ENCODE measurements around the gene GTSE1.
A peak's percentile ranks its signal among the peaks of the same experiment; 100 is the strongest.

The GTSE1 gene

DNA sequence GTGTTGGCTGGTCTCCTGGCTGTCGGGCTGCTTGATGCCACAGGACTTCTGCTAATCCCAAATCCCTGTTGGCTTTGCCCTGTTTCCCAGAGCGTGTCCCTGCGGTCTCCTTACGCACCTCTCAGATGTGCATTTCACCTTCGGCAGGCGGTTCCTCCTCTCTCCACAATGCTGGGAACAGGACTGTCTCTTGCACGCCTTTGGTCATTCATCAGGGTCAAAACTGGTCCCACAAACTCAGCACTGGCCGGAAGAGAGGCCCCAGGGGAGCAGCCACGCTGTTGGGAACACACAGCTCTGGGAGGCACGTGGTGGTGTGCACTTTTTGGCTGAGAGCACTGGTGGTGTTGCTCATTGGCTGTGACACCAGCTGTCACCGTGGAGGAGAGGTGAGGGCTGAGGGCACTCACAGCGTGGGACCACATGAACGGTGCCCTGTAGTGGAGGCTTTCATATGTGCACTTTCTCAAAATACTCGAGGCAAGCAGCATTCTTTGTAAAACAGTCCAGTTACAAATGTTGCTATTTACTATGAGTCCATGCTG lies 23.6 kb downstream of the GTSE1 start:
- DNase-seq, result no peak
- Histone ChIP-seq H4K8ac (ENCODE audit: low read length) (no peak overlapping the region), H3K9me3 (ENCODE audit: control insufficient read depth, low read length) (no peaks in the 10 kb centered on the region), H2BK120ac (ENCODE audit: low read depth, low read length) (no peak overlapping the region), H3K36me3 (ENCODE audit: control insufficient read depth in 1 of 2, insufficient read depth in 2 of 2, low read depth in 1 of 2, low read length in 2 of 2) (peaks cover 8 to 36% of the 10 kb centered on the region in 2 experiments), H3K27ac (ENCODE audit: low read length, poor library complexity, severe bottlenecking) (no peak overlapping the region), H2BK5ac (ENCODE audit: low read depth, low read length, poor library complexity, severe bottlenecking) (no peak overlapping the region), H2AFZ (ENCODE audit: low read depth, low read length) (no peak overlapping the region), H3K18ac (ENCODE audit: low read depth in 1 of 2, low read length in 2 of 2) (no peak overlapping the region), H3K23ac (ENCODE audit: low read length in 2 of 2) (no peak overlapping the region), H2BK12ac (ENCODE audit: low read length in 2 of 2) (no peak overlapping the region), H2BK15ac (ENCODE audit: low read depth, poor library complexity, severe bottlenecking) (no peak overlapping the region), H3K27me3 (ENCODE audit: control insufficient read depth in 1 of 2, insufficient read depth in 1 of 2, low read length in 2 of 2) (no peaks in the 10 kb centered on the region), H3K4me3 (ENCODE audit: insufficient read depth in 1 of 2, low read depth in 1 of 2, low read length in 2 of 2) (no peak overlapping the region), H3K4ac (ENCODE audit: low read depth in 1 of 2, low read length in 2 of 2) (no peak overlapping the region), H2AK5ac (ENCODE audit: low read length, severe bottlenecking) (no peak overlapping the region), H3K14ac (ENCODE audit: low read length in 2 of 2) (no peak overlapping the region), H4K91ac (ENCODE audit: low read length) (no peak overlapping the region), H3K9ac (ENCODE audit: low read length) (no peak overlapping the region), H3K4me2 (ENCODE audit: low read length, poor library complexity, severe bottlenecking) (no peak overlapping the region), H3K4me1 (ENCODE audit: control insufficient read depth, insufficient read depth, low read depth, low read length) (no peaks in the 10 kb centered on the region), H3K79me1 (replicated peaks; ENCODE audit: low read length, poor library complexity, severe bottlenecking) (peaks cover 52% of the 10 kb centered on the region)
- 98% methylated on average over 14 of the region's 14 CpGs for WGBS

DNA sequence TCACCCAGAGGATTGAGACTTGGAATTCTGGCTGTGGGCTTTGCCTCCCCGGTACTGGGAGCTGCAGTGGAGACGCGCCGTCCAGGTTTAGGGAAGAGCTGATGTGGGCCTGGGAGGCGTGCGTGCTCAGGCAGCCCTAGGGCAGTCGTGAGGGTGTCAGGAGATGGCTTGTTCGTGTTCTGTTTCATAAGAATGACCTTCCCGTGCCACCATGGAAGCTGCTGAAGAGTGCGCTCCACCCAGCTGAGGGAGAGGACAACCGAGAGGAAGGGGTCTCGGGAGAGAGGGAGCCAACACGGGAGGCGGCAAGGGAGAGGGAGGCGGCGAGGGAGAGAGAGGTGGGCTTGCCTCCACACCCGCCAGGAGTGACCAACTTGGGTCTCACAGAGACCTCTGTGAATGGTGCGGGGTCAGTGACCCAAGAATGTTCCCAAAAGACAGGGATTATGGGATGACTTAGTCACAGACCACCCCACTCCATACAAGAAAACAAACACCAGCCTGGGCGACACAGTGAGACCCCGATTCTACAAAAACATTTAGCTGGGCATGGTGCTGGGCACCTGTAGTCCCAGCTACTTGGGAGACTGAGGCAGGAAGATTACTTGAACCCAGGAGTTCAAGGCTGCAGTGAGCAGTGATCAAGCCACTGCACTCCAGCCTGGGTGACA lies 24.2 kb downstream of the GTSE1 start:
- Histone ChIP-seq H3K9me3 (ENCODE audit: control insufficient read depth, low read length) (no peaks in the 10 kb centered on the region), H3K27me3 (ENCODE audit: control insufficient read depth in 1 of 2, insufficient read depth in 1 of 2, low read length in 2 of 2) (no peaks in the 10 kb centered on the region), H3K79me1 (replicated peaks; ENCODE audit: low read length, poor library complexity, severe bottlenecking) (peaks cover 55% of the 10 kb centered on the region), H2AFZ (ENCODE audit: low read depth, low read length) (no peak overlapping the region), H2BK15ac (ENCODE audit: low read depth, poor library complexity, severe bottlenecking) (no peak overlapping the region), H2BK120ac (ENCODE audit: low read depth, low read length) (no peak overlapping the region), H4K8ac (ENCODE audit: low read length) (no peak overlapping the region), H3K4me2 (ENCODE audit: low read length, poor library complexity, severe bottlenecking) (no peak overlapping the region), H3K14ac (ENCODE audit: low read length in 2 of 2) (no peak overlapping the region), H3K18ac (ENCODE audit: low read depth in 1 of 2, low read length in 2 of 2) (no peak overlapping the region), H3K27ac (ENCODE audit: low read length, poor library complexity, severe bottlenecking) (no peak overlapping the region), H3K4me3 (ENCODE audit: insufficient read depth in 1 of 2, low read depth in 1 of 2, low read length in 2 of 2) (peak overlapping the region in 1 of 2 experiments; percentile 9), H3K4ac (ENCODE audit: low read depth in 1 of 2, low read length in 2 of 2) (no peak overlapping the region), H2AK5ac (ENCODE audit: low read length, severe bottlenecking) (no peak overlapping the region), H3K4me1 (ENCODE audit: control insufficient read depth, insufficient read depth, low read depth, low read length) (no peaks in the 10 kb centered on the region), H2BK5ac (ENCODE audit: low read depth, low read length, poor library complexity, severe bottlenecking) (no peak overlapping the region), H3K23ac (ENCODE audit: low read length in 2 of 2) (no peak overlapping the region), H4K91ac (ENCODE audit: low read length) (no peak overlapping the region), H3K36me3 (ENCODE audit: control insufficient read depth in 1 of 2, insufficient read depth in 2 of 2, low read depth in 1 of 2, low read length in 2 of 2) (peaks cover 8 to 40% of the 10 kb centered on the region in 2 experiments), H2BK12ac (ENCODE audit: low read length in 2 of 2) (no peak overlapping the region), H3K9ac (ENCODE audit: low read length) (no peak overlapping the region)
- no peak for DNase-seq
- 98% methylated on average over 15 of the region's 20 CpGs for WGBS

DNA sequence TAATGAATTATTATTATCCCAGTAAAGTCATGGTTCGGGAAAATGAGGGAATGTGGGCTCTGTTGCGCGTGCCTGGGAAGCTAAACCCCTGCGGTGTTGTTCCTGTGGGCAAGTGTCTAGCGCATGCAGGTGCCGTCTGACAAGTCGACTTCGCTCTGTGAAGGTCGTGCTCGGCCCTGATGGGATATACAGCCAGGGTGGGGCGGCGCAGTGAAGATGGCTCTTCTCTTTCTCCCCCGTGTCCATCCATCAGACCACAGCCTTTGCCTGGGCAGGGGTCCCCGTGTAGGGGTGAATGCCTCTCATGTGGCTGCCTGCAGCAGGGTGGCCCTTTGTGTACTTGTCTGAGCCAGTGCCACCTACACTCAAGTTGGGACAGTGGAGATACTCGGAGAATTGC lies 26.0 kb downstream of the GTSE1 start:
- WGBS, result 99% methylated on average over 15 of the region's 15 CpGs
- Histone ChIP-seq H2AK5ac (ENCODE audit: low read length, severe bottlenecking) (no peak overlapping the region), H3K18ac (ENCODE audit: low read depth in 1 of 2, low read length in 2 of 2) (no peak overlapping the region), H4K91ac (ENCODE audit: low read length) (no peak overlapping the region), H3K4me3 (ENCODE audit: insufficient read depth in 1 of 2, low read depth in 1 of 2, low read length in 2 of 2) (no peak overlapping the region), H3K79me1 (replicated peaks; ENCODE audit: low read length, poor library complexity, severe bottlenecking) (peaks cover 48% of the 10 kb centered on the region), H3K9me3 (ENCODE audit: control insufficient read depth, low read length) (no peaks in the 10 kb centered on the region), H2BK15ac (ENCODE audit: low read depth, poor library complexity, severe bottlenecking) (no peak overlapping the region), H3K4me1 (ENCODE audit: control insufficient read depth, insufficient read depth, low read depth, low read length) (no peaks in the 10 kb centered on the region), H3K9ac (ENCODE audit: low read length) (no peak overlapping the region), H3K23ac (ENCODE audit: low read length in 2 of 2) (no peak overlapping the region), H3K4ac (ENCODE audit: low read depth in 1 of 2, low read length in 2 of 2) (no peak overlapping the region), H3K4me2 (ENCODE audit: low read length, poor library complexity, severe bottlenecking) (no peak overlapping the region), H3K27me3 (ENCODE audit: control insufficient read depth in 1 of 2, insufficient read depth in 1 of 2, low read length in 2 of 2) (no peaks in the 10 kb centered on the region), H3K36me3 (ENCODE audit: control insufficient read depth in 1 of 2, insufficient read depth in 2 of 2, low read depth in 1 of 2, low read length in 2 of 2) (peaks cover 8 to 44% of the 10 kb centered on the region in 2 experiments), H2BK120ac (ENCODE audit: low read depth, low read length) (no peak overlapping the region), H2BK5ac (ENCODE audit: low read depth, low read length, poor library complexity, severe bottlenecking) (no peak overlapping the region), H4K8ac (ENCODE audit: low read length) (no peak overlapping the region), H2BK12ac (ENCODE audit: low read length in 2 of 2) (no peak overlapping the region), H3K27ac (ENCODE audit: low read length, poor library complexity, severe bottlenecking) (no peak overlapping the region), H2AFZ (ENCODE audit: low read depth, low read length) (no peak overlapping the region), H3K14ac (ENCODE audit: low read length in 2 of 2) (no peak overlapping the region)
- no peak for DNase-seq

DNA sequence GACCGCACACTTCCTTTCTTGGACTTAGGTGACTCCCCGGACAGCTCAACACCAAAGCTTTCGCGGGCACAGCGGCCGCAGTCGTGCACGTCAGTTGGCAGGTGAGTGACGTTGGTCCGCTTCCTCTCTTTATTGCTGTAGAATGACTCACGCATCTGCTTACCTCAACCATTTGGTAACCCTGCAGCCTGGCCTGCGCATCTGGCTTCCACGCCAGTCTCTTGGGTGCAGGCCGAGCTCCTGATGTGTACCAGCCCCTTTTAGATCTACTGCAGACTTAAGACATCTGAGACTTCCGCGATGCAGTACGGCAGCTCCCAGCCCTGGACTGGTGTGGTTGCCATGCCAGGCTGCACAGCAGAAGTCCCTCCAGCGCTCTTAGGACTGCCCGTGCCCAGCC lies 26.5 kb downstream of the GTSE1 start:
- H3K9ac ChIP-seq (ENCODE audit: low read length), result no peak overlapping the region
- H3K14ac ChIP-seq (ENCODE audit: low read length in 2 of 2), result no peak overlapping the region
- H2BK5ac ChIP-seq (ENCODE audit: low read depth, low read length, poor library complexity, severe bottlenecking), result no peak overlapping the region
- H4K8ac ChIP-seq (ENCODE audit: low read length), result no peak overlapping the region
- no peak overlapping the region for H2AFZ ChIP-seq (ENCODE audit: low read depth, low read length)
- H2BK120ac ChIP-seq (ENCODE audit: low read depth, low read length), result no peak overlapping the region
- H3K9me3 ChIP-seq (ENCODE audit: control insufficient read depth, low read length), result no peaks in the 10 kb centered on the region
- no peaks in the 10 kb centered on the region for H3K4me1 ChIP-seq (ENCODE audit: control insufficient read depth, insufficient read depth, low read depth, low read length)
- H3K4me3 ChIP-seq (ENCODE audit: insufficient read depth in 1 of 2, low read depth in 1 of 2, low read length in 2 of 2), result no peak overlapping the region
- peaks cover 5 to 44% of the 10 kb centered on the region in 2 experiments for H3K36me3 ChIP-seq (ENCODE audit: control insufficient read depth in 1 of 2, insufficient read depth in 2 of 2, low read depth in 1 of 2, low read length in 2 of 2)
- no peak overlapping the region for H3K27ac ChIP-seq (ENCODE audit: low read length, poor library complexity, severe bottlenecking)
- no peak overlapping the region for H2BK15ac ChIP-seq (ENCODE audit: low read depth, poor library complexity, severe bottlenecking)
- H3K18ac ChIP-seq (ENCODE audit: low read depth in 1 of 2, low read length in 2 of 2), result no peak overlapping the region
- no peak overlapping the region for H3K4ac ChIP-seq (ENCODE audit: low read depth in 1 of 2, low read length in 2 of 2)
- no peak overlapping the region for H4K91ac ChIP-seq (ENCODE audit: low read length)
- no peak overlapping the region for H3K23ac ChIP-seq (ENCODE audit: low read length in 2 of 2)
- WGBS, result 98% methylated on average over 19 of the region's 19 CpGs
- H2BK12ac ChIP-seq (ENCODE audit: low read length in 2 of 2), result no peak overlapping the region
- H3K27me3 ChIP-seq (ENCODE audit: control insufficient read depth in 1 of 2, insufficient read depth in 1 of 2, low read length in 2 of 2), result no peaks in the 10 kb centered on the region
- DNase-seq, result no peak
- H3K79me1 ChIP-seq (replicated peaks; ENCODE audit: low read length, poor library complexity, severe bottlenecking), result peaks cover 46% of the 10 kb centered on the region
- H3K4me2 ChIP-seq (ENCODE audit: low read length, poor library complexity, severe bottlenecking), result no peak overlapping the region
- no peak overlapping the region for H2AK5ac ChIP-seq (ENCODE audit: low read length, severe bottlenecking)
